IMR-90 (cell line): Measurements from ENCODE around the gene TMTC2. TPM values are rescaled to one million over a fixed set of nuclear protein-coding genes. Genes with fewer than 3 reads are reported as not detected.

Experiments
- ATAC-seq: fragments of 200-7000 bp; cut with Tn5 transposase; 2 replicates; pipeline ENCODE4 v1.9.1; 2020; ENCODE audit warnings: low read depth, mild to moderate bottlenecking, moderate library complexity
- BruUV-seq: library from RNA; stranded (reverse); fragments of 400-500 nt; replicated peaks from 2 replicates; lab custom pipeline; 2021; lab: Mats Ljungman, UMichigan
- CTCF ChIA-PET: fragments of 300-600 bp; formaldehyde crosslinking; extraction: SDS; loops from one replicate; lab custom pipeline; 2021; ENCODE audit warnings: antibody characterized with exemption; lab: Yijun Ruan, JAX
- POLR2A ChIA-PET: fragments of 300-600 bp; sonication (Branson Sonifier 250); formaldehyde crosslinking; loops from one replicate; lab custom pipeline; 2022; ENCODE audit warnings: antibody characterized with exemption; ENCODE audit not compliant: unreplicated experiment; lab: Charles Lee
- DNase-seq: peaks from one replicate; pipeline ENCODE4 v3.0.0; 2013
- H2AFZ ChIP-seq: replicated peaks from 2 replicates; pipeline ENCODE3; 2013; ENCODE audit warnings: low read length, mild to moderate bottlenecking; ENCODE audit not compliant: poor library complexity
- H2AK5ac ChIP-seq: 2 replicates; pipeline ENCODE4 v1.6.1; 2013; ENCODE audit warnings: low read depth, low read length, inconsistent platforms
- H2AK9ac ChIP-seq: replicated peaks from 2 replicates; pipeline ENCODE3; 2013; ENCODE audit warnings: mild to moderate bottlenecking, low read depth, low read length, moderate library complexity; ENCODE audit not compliant: poor library complexity
- H2BK120ac ChIP-seq: 2 replicates; pipeline ENCODE4 v1.6.1; 2013; ENCODE audit warnings: low read depth, low read length, inconsistent platforms
- H2BK15ac ChIP-seq: 3 replicates; pipeline ENCODE4 v1.6.1; 2013; ENCODE audit warnings: low read depth, low read length, inconsistent platforms
- H2BK20ac ChIP-seq: 2 replicates; pipeline ENCODE4 v1.6.1; 2013; ENCODE audit warnings: low read depth, mild to moderate bottlenecking, inconsistent platforms, low read length, moderate library complexity
- H2BK5ac ChIP-seq: 2 replicates; pipeline ENCODE4 v1.6.1; 2013; ENCODE audit warnings: mild to moderate bottlenecking, low read depth, low read length, inconsistent platforms; ENCODE audit not compliant: poor library complexity, severe bottlenecking
- H3K14ac ChIP-seq: replicated peaks from 2 replicates; pipeline ENCODE4 v1.6.1; 2013; ENCODE audit warnings: low read depth, low read length, inconsistent platforms
- H3K18ac ChIP-seq: 2 replicates; pipeline ENCODE4 v1.6.1; 2013; ENCODE audit warnings: low read depth, low read length, control low read depth
- H3K23ac ChIP-seq: 2 replicates; pipeline ENCODE4 v1.6.1; 2013; ENCODE audit warnings: low read depth, low read length, inconsistent platforms
- H3K27ac ChIP-seq: 2 replicates; pipeline ENCODE4 v1.5.1; 2013; ENCODE audit warnings: mild to moderate bottlenecking, control low read depth, low read length; ENCODE audit not compliant: insufficient read depth
- H3K27me3 ChIP-seq: 2 replicates; pipeline ENCODE4 v1.6.1; 2013; ENCODE audit warnings: low read length; ENCODE audit not compliant: control insufficient read depth, insufficient read depth
- H3K36me3 ChIP-seq: 2 replicates; pipeline ENCODE4 v1.6.1; 2013; ENCODE audit warnings: low read length, mixed read lengths; ENCODE audit not compliant: control insufficient read depth, insufficient read depth
- H3K4ac ChIP-seq: 2 replicates; pipeline ENCODE4 v1.6.1; 2013; ENCODE audit warnings: low read depth, low read length, inconsistent platforms
- H3K4me1 ChIP-seq: 2 replicates; pipeline ENCODE4 v1.6.1; 2013; ENCODE audit warnings: low read length, mixed read lengths; ENCODE audit not compliant: control insufficient read depth, insufficient read depth
- H3K4me2 ChIP-seq: 2 replicates; pipeline ENCODE4 v1.6.1; 2013; ENCODE audit warnings: low read depth, mild to moderate bottlenecking, control low read depth, low read length, moderate library complexity
- H3K4me3 ChIP-seq: 2 replicates; pipeline ENCODE4 v1.5.1; 2013; ENCODE audit warnings: low read depth, mild to moderate bottlenecking, control low read depth, low read length, moderate library complexity; ENCODE audit not compliant: insufficient read depth
- H3K56ac ChIP-seq: 2 replicates; pipeline ENCODE4 v1.6.1; 2013; ENCODE audit warnings: low read length, inconsistent platforms; ENCODE audit not compliant: insufficient read depth; ENCODE audit errors: extremely low read depth
- H3K79me1 ChIP-seq, 2 experiments: 2 replicates each; pipeline ENCODE4 v1.6.1; 2013; ENCODE audit warnings: low read length in 2 of 2, inconsistent platforms in 1 of 2, low read depth in 1 of 2
- H3K9ac ChIP-seq: 2 replicates; pipeline ENCODE4 v1.6.1; 2013; ENCODE audit warnings: low read depth, low read length, control low read depth
- H3K9me1 ChIP-seq: 2 replicates; pipeline ENCODE4 v1.6.1; 2013; ENCODE audit warnings: low read length, inconsistent platforms; ENCODE audit not compliant: insufficient read depth
- H3K9me3 ChIP-seq: 2 replicates; pipeline ENCODE4 v1.6.1; 2013; ENCODE audit warnings: low read length; ENCODE audit not compliant: control insufficient read depth, insufficient read depth
- H4K20me1 ChIP-seq: 2 replicates; pipeline ENCODE4 v1.6.1; 2013; ENCODE audit warnings: low read length, inconsistent platforms; ENCODE audit not compliant: insufficient read depth
- H4K5ac ChIP-seq: 2 replicates; pipeline ENCODE4 v1.6.1; 2013; ENCODE audit warnings: mild to moderate bottlenecking, low read depth, low read length, control low read depth
- H4K8ac ChIP-seq, 2 experiments: 2 replicates each; pipeline ENCODE4 v1.6.1; 2013; ENCODE audit warnings: low read depth in 2 of 2, low read length in 2 of 2, control low read depth in 1 of 2, inconsistent platforms in 1 of 2
- H4K91ac ChIP-seq: 2 replicates; pipeline ENCODE4 v1.6.1; 2013; ENCODE audit warnings: low read depth, low read length, inconsistent platforms; ENCODE audit not compliant: insufficient read depth
- CEBPB ChIP-seq: IDR thresholded peaks from 2 replicates; pipeline ENCODE4 v1.6.1; 2012; ENCODE audit warnings: low read depth, low read length, improper control_type of control experiment
- NFE2L2 ChIP-seq: fragments of 150-350 bp; IDR thresholded peaks from 2 replicates; pipeline ENCODE4 v1.6.1; 2016; ENCODE audit warnings: low read depth, mild to moderate bottlenecking, low read length
- POLR2A ChIP-seq: IDR thresholded peaks from 2 replicates; pipeline ENCODE4 v1.6.1; 2012; ENCODE audit warnings: mild to moderate bottlenecking, low read depth, low read length
- WGBS, 2 experiments: methylation state at CpG; one replicate each; pipeline versions ENCODE4 v1.1.5 to v1.1.7; 2013; ENCODE audit warnings: missing lambda C conversion rate in 2 of 2; ENCODE audit not compliant: insufficient read length in 1 of 2; ENCODE audit errors: extremely low coverage in 2 of 2; 5-methylcytosine and 5-hydroxymethylcytosine counted together
- dilution Hi-C: fragments of 300-500 bp; cut with HindIII; formaldehyde crosslinking; loops from one replicate; pipeline ENCODE4 v1.14.3; 2018; ENCODE audit warnings: low sequenced_read_pairs; ENCODE audit not compliant: unreplicated experiment
- in situ Hi-C: fragments of 300-500 bp; cut with MboI; formaldehyde crosslinking; loops from 3 replicates; pipeline ENCODE4 v1.14.3; 2019; ENCODE audit warnings: low sequenced_read_pairs, inconsistent platforms, mixed read lengths
- intact Hi-C: fragments of 100-400 bp; cut with micrococcal nuclease; formaldehyde crosslinking; loops from 2 replicates; pipeline ENCODE4 v1.10.0; 2022
- polyA plus RNA-seq, 3 experiments: library from polyadenylated mRNA; depleted of rRNA; stranded (reverse); fragments of >200 nt; gene quantifications; 2 replicates each; pipeline ENCODE4 v1.2.3, GENCODE V29; 2012; ENCODE audit warnings: low replicate concordance in 1 of 3
- total RNA-seq: library from RNA; depleted of rRNA; stranded (reverse); fragments of >200 nt; gene quantifications from 2 replicates; pipeline ENCODE4 v1.2.3, GENCODE V29; 2012
- TF ChIP-seq, protein P1 (sequence below): fragments of 150-350 bp; IDR thresholded peaks from 2 replicates; pipeline ENCODE4 v1.6.1; 2017; ENCODE audit warnings: mild to moderate bottlenecking, antibody characterized with exemption, low read length, low read depth

Gene TMTC2
- total and polyA plus RNA-seq, 2 of the 4 experiments (the other 2 are of a cell fraction) = 0.56 to 1.4 TPM

DNA sequence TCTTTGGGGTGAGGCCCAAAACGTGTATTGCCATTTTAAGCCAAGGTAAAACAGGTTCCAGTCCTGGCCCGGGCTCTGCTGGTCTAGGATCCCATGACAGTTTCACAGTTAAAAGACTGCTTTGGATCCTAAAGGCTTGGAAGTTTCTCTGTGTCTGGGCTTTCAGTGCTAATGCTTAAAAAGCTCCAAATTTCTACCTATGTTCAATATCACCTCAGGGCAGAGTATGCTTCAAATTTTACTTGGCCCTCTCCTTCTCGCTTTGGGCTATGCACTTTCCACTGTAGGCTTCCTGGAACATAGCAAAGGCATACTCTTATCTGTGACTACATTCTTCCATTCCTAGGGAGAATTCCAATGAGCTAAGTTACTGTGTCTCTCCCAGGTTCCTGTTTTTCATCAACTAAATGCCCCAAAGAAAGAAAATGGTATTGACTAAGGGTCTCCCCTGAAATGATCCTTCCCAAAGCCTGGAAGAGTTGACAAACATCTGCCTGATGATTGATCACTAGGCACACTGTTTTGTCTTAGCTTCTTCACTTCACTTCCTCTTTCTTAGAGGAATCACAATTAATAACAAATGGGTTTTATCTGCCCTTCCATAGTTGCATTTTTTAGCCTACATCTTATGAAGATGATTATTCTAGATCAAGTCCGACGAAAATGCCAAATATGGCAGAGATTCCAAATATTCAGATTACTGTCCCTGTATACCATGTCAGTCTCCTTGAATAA is 79.4 kb downstream of the TMTC2 start:
- no peak overlapping the region for H3K4me3 ChIP-seq
- no peak for ATAC-seq

More for the DNA sequence above, 79.4 kb downstream of the TMTC2 start:
- H3K14ac ChIP-seq = no peak overlapping the region
- CTCF ChIA-PET = no interaction called here
- in situ Hi-C loops (no loop called here), intact Hi-C loops (no loop called here), dilution Hi-C loops (no loop called here)
- no peaks in the 10 kb centered on the region for H4K20me1 ChIP-seq
- no TSS peak for BruUV-seq
- no peak overlapping the region for H2AK9ac ChIP-seq
- no peak overlapping the region for H4K91ac ChIP-seq
- no peaks in the 10 kb centered on the region for H3K27me3 ChIP-seq
- H3K4me1 ChIP-seq = no peaks in the 10 kb centered on the region
- no peak overlapping the region for H3K27ac ChIP-seq
- no peak overlapping the region for H2BK120ac ChIP-seq
- H3K56ac ChIP-seq = no peak overlapping the region
- no peaks in the 10 kb centered on the region for H3K9me1 ChIP-seq
- H2BK5ac ChIP-seq = no peak overlapping the region
- H2AFZ ChIP-seq = no peak overlapping the region
- H2BK20ac ChIP-seq = no peak overlapping the region
- H3K4me2 ChIP-seq = no peak overlapping the region
- no peak overlapping the region for H3K18ac ChIP-seq
- no CpG with 5 or more reads among the region's 5 CpGs for whole genome bisulfite sequencing, 2 experiments
- TF ChIP-seq, protein P1, sequence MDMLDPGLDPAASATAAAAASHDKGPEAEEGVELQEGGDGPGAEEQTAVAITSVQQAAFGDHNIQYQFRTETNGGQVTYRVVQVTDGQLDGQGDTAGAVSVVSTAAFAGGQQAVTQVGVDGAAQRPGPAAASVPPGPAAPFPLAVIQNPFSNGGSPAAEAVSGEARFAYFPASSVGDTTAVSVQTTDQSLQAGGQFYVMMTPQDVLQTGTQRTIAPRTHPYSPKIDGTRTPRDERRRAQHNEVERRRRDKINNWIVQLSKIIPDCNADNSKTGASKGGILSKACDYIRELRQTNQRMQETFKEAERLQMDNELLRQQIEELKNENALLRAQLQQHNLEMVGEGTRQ = no peak
- no peak for TF ChIP-seq NFE2L2
- no peak for TF ChIP-seq POLR2A
- no peak for TF ChIP-seq CEBPB
- H3K9me3 ChIP-seq = no peaks in the 10 kb centered on the region
- no peaks in the 10 kb centered on the region for H3K36me3 ChIP-seq
- H3K4ac ChIP-seq = no peak overlapping the region
- no peak for DNase-seq
- H3K9ac ChIP-seq = no peak overlapping the region
- no peaks in the 10 kb centered on the region for H3K79me1 ChIP-seq
- no peak overlapping the region for H4K5ac ChIP-seq
- no peak overlapping the region for H2AK5ac ChIP-seq
- H3K23ac ChIP-seq = no peak overlapping the region
- no peak overlapping the region for H2BK15ac ChIP-seq
- H4K8ac ChIP-seq = no peak overlapping the region
- POLR2A ChIA-PET = no interaction called here
